Spleen (tissue), 11 donors: Measurements from ENCODE around the gene RNF215. TPM values are rescaled to one million over a fixed set of nuclear protein-coding genes. Genes with fewer than 3 reads are reported as not detected.

Experiments
- DNase-seq: peaks from one replicate; pipeline ENCODE4 v3.0.0-alpha.2; 2020
- H3K27ac ChIP-seq, 8 donors: fragments of 200-600 bp; sonication (generic) in 7 of 8; 1 replicate in 4 of 8; 2 replicates in 4 of 8; pipeline versions ENCODE4 v1.5.0 to v1.8.0; 2016 to 2021; ENCODE audit warnings: inconsistent platforms in 4 of 8, mild to moderate bottlenecking in 4 of 8, moderate library complexity in 1 of 8
- H3K27me3 ChIP-seq, 7 donors: fragments of 200-600 bp; sonication (generic) in 6 of 7; replicated peaks in 1 of 7; 1 replicate in 4 of 7; 2 replicates in 3 of 7; pipeline versions ENCODE4 v1.5.0 to v1.8.0; 2016 to 2021; ENCODE audit warnings: inconsistent platforms in 3 of 7, mild to moderate bottlenecking in 1 of 7
- H3K36me3 ChIP-seq, 6 donors: fragments of 200-600 bp; sonication (generic) in 5 of 6; 1 replicate in 4 of 6; 2 replicates in 2 of 6; pipeline versions ENCODE4 v1.5.0 to v1.8.0; 2016 to 2021; ENCODE audit warnings: inconsistent platforms in 2 of 6
- H3K4me1 ChIP-seq, 6 donors: fragments of 200-600 bp; sonication (generic) in 5 of 6; 1 replicate in 3 of 6; 2 replicates in 3 of 6; pipeline versions ENCODE4 v1.5.0 to v1.8.0; 2016 to 2021; ENCODE audit warnings: inconsistent platforms in 3 of 6
- H3K4me3 ChIP-seq, 8 donors: fragments of 200-600 bp; sonication (generic) in 7 of 8; 1 replicate in 4 of 8; 2 replicates in 4 of 8; pipeline versions ENCODE4 v1.5.0 to v1.8.0; 2016 to 2021; ENCODE audit warnings: inconsistent platforms in 4 of 8, mild to moderate bottlenecking in 4 of 8, moderate library complexity in 2 of 8
- H3K9me3 ChIP-seq, 8 donors: fragments of 200-600 bp; sonication (generic) in 7 of 8; 1 replicate in 4 of 8; 2 replicates in 4 of 8; pipeline versions ENCODE4 v1.5.0 to v1.8.0; 2016 to 2021; ENCODE audit warnings: inconsistent platforms in 4 of 8
- CTCF ChIP-seq, 11 experiments: fragments of 200-600 bp in 7 of 11; fragments of 450-650 bp in 4 of 11; sonication (generic) in 4 of 11; IDR thresholded peaks in 8 of 11; conservative IDR thresholded peaks in 3 of 11; 1 replicate in 7 of 11; 2 replicates in 4 of 11; pipeline versions ENCODE4 v1.4.0 to v1.8.0; 2016 to 2021; ENCODE audit warnings: antibody characterized with exemption in 11 of 11, inconsistent platforms in 4 of 11, mild to moderate bottlenecking in 1 of 11
- POLR2A ChIP-seq, 3 donors: fragments of 450-650 bp; IDR thresholded peaks; one replicate each; pipeline ENCODE4 v1.5.1; 2017; ENCODE audit warnings: antibody characterized with exemption in 3 of 3, mild to moderate bottlenecking in 1 of 3
- POLR2AphosphoS5 ChIP-seq, 3 donors: sonication (generic); formaldehyde crosslinking; IDR thresholded peaks; one replicate each; pipeline ENCODE4 v1.5.1; 2017; ENCODE audit warnings: antibody characterized with exemption in 3 of 3
- WGBS, 5 donors: extraction: QIAGEN DNeasy Blood & Tissue Kit in 3 of 5; methylation state at CpG; one replicate each; pipeline versions ENCODE4 v1.1.5 to v1.1.7; 2013 to 2018; 5-methylcytosine and 5-hydroxymethylcytosine counted together
- intact Hi-C: fragments of 100-400 bp; cut with DNase I; formaldehyde crosslinking; loops from one replicate; pipeline ENCODE4 v1.15.0; 2023; ENCODE audit warnings: low total_unique reads
- polyA plus RNA-seq, 3 donors: library from polyadenylated mRNA; stranded (reverse); fragments of 200-250 nt; gene quantifications; one replicate each; pipeline ENCODE4 v1.2.1, GENCODE V29; 2013
- total RNA-seq, 7 donors: library from RNA; depleted of rRNA in 3 of 7; stranded (reverse); fragments of >200 nt in 3 of 7; fragmentation: NEBNext Ultra II Directional in 4 of 7; extraction: Animal tissue kit (Norgen Biotek cat#: 25700) in 4 of 7; gene quantifications; one replicate each; pipeline versions ENCODE4 v1.1.0 to v1.2.1, GENCODE V29; 2016 to 2021
- donor health status: healthy with polysubstance abuse.
- donor health status: DM: no; HTN: no; CAD: no; lungs with moderate emphysema.
- donor health status: DM: no; HTN: no; CAD: no.
- donor health status: Bipolar disorder and iron deficiency.
- donor health status: healthy.
- donor health status: DM: no; HTN: no; CAD: no.
- donor health status: DM: yes; HTN: yes; CAD: no.

RNF215 gene
- total and polyA plus RNA-seq, 10 donors = 6.5 to 19.5 (median 12.8) TPM

- no peak for TF ChIP-seq POLR2A (IDR thresholded peaks at IDR 0.05)
- peak; percentile 59 to 71 (median 67) for TF ChIP-seq POLR2AphosphoS5 (IDR thresholded peaks at IDR 0.05)
- peak; percentile 39 to 83 (median 76) for TF ChIP-seq CTCF (IDR thresholded peaks at IDR 0.05 in 8 of 11, conservative IDR thresholded peaks at IDR 0.05 in 3 of 11)
- intact Hi-C loops = no loop called here
- peak overlapping the region; percentile 49 to 93 (median 89) for H3K27ac ChIP-seq
- DNase-seq = peak; percentile 93
- peaks cover 0 to 31% (median 11%) of the 10 kb centered on the region in 6 donors for H3K36me3 ChIP-seq
- H3K4me1 ChIP-seq = peaks cover 29 to 56% (median 45%) of the 10 kb centered on the region in 6 donors
- 51 to 63% (median 55%) methylated on average over 20 to 29 of the region's 29 CpGs for WGBS, 5 donors
- H3K27me3 ChIP-seq = no peaks in the 10 kb centered on the region
- peak overlapping the region; percentile 57 to 96 (median 73) for H3K4me3 ChIP-seq
- H3K9me3 ChIP-seq = no peaks in the 10 kb centered on the region
These were observed 39.5 kb upstream of the RNF215 start for GRCh38 chr22:30426388-30427353.

DNA sequence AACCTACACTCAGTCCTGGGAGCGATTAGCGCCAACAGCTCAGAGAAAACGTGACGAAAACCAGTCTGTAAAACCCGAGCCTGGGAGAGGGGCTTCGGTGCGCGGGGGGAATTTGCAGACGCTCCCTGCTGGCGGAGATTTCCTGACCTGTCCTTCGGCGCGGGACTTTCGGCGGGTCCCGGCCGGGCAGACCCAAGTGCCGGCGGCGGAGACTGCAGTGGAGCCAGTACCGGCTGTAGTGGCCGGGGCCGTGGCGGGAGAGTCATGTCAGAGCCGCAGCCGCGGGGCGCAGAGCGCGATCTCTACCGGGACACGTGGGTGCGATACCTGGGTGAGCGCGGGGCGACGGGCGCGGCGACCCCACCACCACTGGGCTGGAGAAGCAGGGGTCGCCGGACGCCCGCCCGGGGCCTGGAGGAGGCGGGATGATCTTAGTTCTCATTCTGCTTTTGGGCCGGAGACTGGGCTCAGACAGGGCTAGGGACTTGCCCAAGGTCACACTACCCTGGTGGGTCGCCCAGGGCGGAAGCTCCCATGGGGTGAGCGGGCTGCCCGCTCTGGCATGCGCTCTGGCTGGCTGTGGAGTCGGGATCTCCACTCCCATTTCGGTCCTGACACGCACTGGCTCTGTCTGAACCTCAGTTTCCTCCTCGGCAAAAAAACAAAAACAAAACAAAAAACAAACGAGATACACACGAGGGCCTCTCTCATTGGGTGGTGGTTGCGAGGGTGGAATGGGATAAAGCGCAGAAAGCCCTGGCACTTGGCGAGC, 38.6 kb upstream of the RNF215 start, which contains the start of gene MTFP1:
MTFP1 (plus strand) TSS at position 153 of the 772 bp plus-strand sequence; CDS start at position 265, 112 bp downstream.
- intact Hi-C loops = no loop called here
- peaks cover 29 to 63% (median 45%) of the 10 kb centered on the region in 6 donors for H3K4me1 ChIP-seq
- DNase-seq = peak; percentile 89

DNA sequence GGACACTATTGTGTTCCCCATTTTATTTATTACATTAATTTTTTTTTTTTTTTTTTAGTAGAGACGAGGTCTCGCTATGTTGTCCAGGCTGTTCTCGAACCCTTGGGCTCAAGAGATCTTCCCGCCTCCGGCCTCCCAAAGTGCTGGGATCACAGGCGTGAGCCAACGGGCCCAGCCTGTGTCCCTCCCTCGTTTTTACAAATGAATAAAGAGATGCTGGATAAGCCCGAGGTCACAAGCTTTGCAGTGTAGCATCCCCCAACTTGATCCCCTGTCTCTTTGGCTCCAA, 38.1 kb upstream of the RNF215 start:
- Histone ChIP-seq H3K4me3 (peak overlapping the region; percentile 57 to 96 (median 73)), H3K27me3 (no peaks in the 10 kb centered on the region), H3K4me1 (peaks cover 29 to 68% (median 45%) of the 10 kb centered on the region in 6 donors), H3K27ac (peak overlapping the region; percentile 49 to 93 (median 89)), H3K9me3 (no peaks in the 10 kb centered on the region), H3K36me3 (peaks cover 0 to 36% (median 11%) of the 10 kb centered on the region in 6 donors)
- WGBS, 5 donors = 13 to 20% (median 16%) methylated on average over 9 of the region's 9 CpGs
- TF ChIP-seq POLR2A (IDR thresholded peaks at IDR 0.05) = no peak
- TF ChIP-seq POLR2AphosphoS5 (IDR thresholded peaks at IDR 0.05) = no peak
- no peak for TF ChIP-seq CTCF (IDR thresholded peaks at IDR 0.05 in 8 of 11, conservative IDR thresholded peaks at IDR 0.05 in 3 of 11)
- intact Hi-C loops = no loop called here
- DNase-seq = no peak

More for the DNA sequence above, 38.6 kb upstream of the RNF215 start, which contains the start of gene MTFP1:
- H3K4me3 ChIP-seq = peak within 1 kb of the TSS; percentile 58 to 96 (median 74)
- no peaks in the 10 kb centered on the region for H3K9me3 ChIP-seq
- H3K36me3 ChIP-seq = peaks cover 0 to 31% (median 11%) of the 10 kb centered on the region in 6 donors
- TF ChIP-seq POLR2A (IDR thresholded peaks at IDR 0.05) (no peak), POLR2AphosphoS5 (IDR thresholded peaks at IDR 0.05) (peak; percentile 61 to 77 (median 73)), CTCF (IDR thresholded peaks at IDR 0.05 in 8 of 11, conservative IDR thresholded peaks at IDR 0.05 in 3 of 11) (peak in 2 of 11 experiments; percentile 13 to 20)
- H3K27ac ChIP-seq = peak within 1 kb of the TSS; percentile 88 to 95 (median 93)
- H3K27me3 ChIP-seq = no peaks in the 10 kb centered on the region
- WGBS, 5 donors = 3 to 21% (median 3%) methylated on average over 11 to 61 of the region's 61 CpGs
